Keratinocyte (primary cell): ENCODE measurements around the gene SEPTIN6. TPM values are rescaled to one million over a fixed set of nuclear protein-coding genes. Genes with fewer than 3 reads are reported as not detected.

Source experiments
- DNase-seq: peaks from one replicate; pipeline ENCODE4 v3.0.0-alpha.2; 2011; ENCODE audit warnings: low read depth, missing footprints, low spot score
- FAIRE-seq: peaks from 2 replicates; lab custom pipeline; 2011; peaks lifted over from hg19 to GRCh38; lab: Jason Lieb, UNC
- H2AFZ ChIP-seq: 2 replicates; pipeline ENCODE4 v1.6.0; 2012; ENCODE audit warnings: low read length, control low read depth, inconsistent platforms; ENCODE audit not compliant: control insufficient read depth
- H3K27ac ChIP-seq: 2 replicates; pipeline ENCODE4 v1.5.1; 2011; ENCODE audit warnings: low read length; ENCODE audit not compliant: control insufficient read depth, insufficient read depth
- H3K27me3 ChIP-seq: 3 replicates; pipeline ENCODE4 v1.6.0; 2011; ENCODE audit warnings: low read length; ENCODE audit not compliant: control insufficient read depth, insufficient read depth; ENCODE audit errors: extremely low read depth
- H3K36me3 ChIP-seq, 2 experiments: 2 replicates in 1 of 2; 3 replicates in 1 of 2; pipeline ENCODE4 v1.5.1; 2011; ENCODE audit warnings: low read length in 2 of 2, mild to moderate bottlenecking in 1 of 2; ENCODE audit not compliant: control insufficient read depth in 2 of 2, insufficient read depth in 2 of 2; ENCODE audit errors: extremely low read depth in 1 of 2
- H3K4me1 ChIP-seq: 3 replicates; pipeline ENCODE4 v1.5.1; 2011; ENCODE audit warnings: low read length; ENCODE audit not compliant: control insufficient read depth, insufficient read depth; ENCODE audit errors: extremely low read depth
- H3K4me2 ChIP-seq: 3 replicates; pipeline ENCODE4 v1.6.0; 2011; ENCODE audit warnings: low read depth, low read length; ENCODE audit not compliant: control insufficient read depth, insufficient read depth; ENCODE audit errors: extremely low read depth
- H3K4me3 ChIP-seq, 3 experiments: fragments of 200-600 bp in 1 of 3; sonication (generic) in 1 of 3; 2 replicates in 2 of 3; 3 replicates in 1 of 3; pipeline ENCODE4 v1.5.1; 2011 to 2016; ENCODE audit warnings: low read length in 3 of 3, mild to moderate bottlenecking in 3 of 3, control low read depth in 2 of 3, inconsistent platforms in 1 of 3, low read depth in 1 of 3, mixed read lengths in 1 of 3, mixed run types in 1 of 3, moderate library complexity in 1 of 3; ENCODE audit not compliant: control insufficient read depth in 2 of 3, insufficient read depth in 2 of 3; ENCODE audit errors: extremely low read depth in 1 of 3
- H3K79me2 ChIP-seq: 2 replicates; pipeline ENCODE4 v1.6.0; 2012; ENCODE audit warnings: low read length; ENCODE audit not compliant: control insufficient read depth, insufficient read depth
- H3K9ac ChIP-seq: 3 replicates; pipeline ENCODE4 v1.6.0; 2011; ENCODE audit warnings: low read length; ENCODE audit not compliant: control insufficient read depth, insufficient read depth; ENCODE audit errors: extremely low read depth
- H3K9me1 ChIP-seq: 3 replicates; pipeline ENCODE4 v1.6.0; 2011; ENCODE audit warnings: low read length; ENCODE audit not compliant: control insufficient read depth, insufficient read depth; ENCODE audit errors: extremely low read depth
- H3K9me3 ChIP-seq: 2 replicates; pipeline ENCODE4 v1.5.1; 2012; ENCODE audit warnings: low read depth, low read length; ENCODE audit not compliant: control insufficient read depth
- H4K20me1 ChIP-seq: 3 replicates; pipeline ENCODE4 v1.6.0; 2011; ENCODE audit warnings: low read length; ENCODE audit not compliant: control insufficient read depth, insufficient read depth; ENCODE audit errors: extremely low read depth
- EZH2 ChIP-seq: IDR thresholded peaks from one replicate; pipeline ENCODE4 v1.6.1; 2012; ENCODE audit warnings: inconsistent platforms, mild to moderate bottlenecking, low read length, moderate library complexity
- dilution Hi-C: fragments of 300-500 bp; cut with MboI; formaldehyde crosslinking; loops from one replicate; pipeline ENCODE4 v1.7.0; 2020; ENCODE audit warnings: low sequenced_read_pairs; ENCODE audit not compliant: extremely low pct_ligation_motif_present
- polyA plus RNA-seq, 5 experiments: library from polyadenylated mRNA; depleted of rRNA in 3 of 5; stranded (reverse) in 3 of 5; stranded (forward) in 1 of 5; unstranded in 1 of 5; fragments of >200 nt; gene quantifications; 1 replicate in 1 of 5; 2 replicates in 3 of 5; 3 replicates in 1 of 5; pipeline versions ENCODE4 v1.2.1 to v1.2.3, GENCODE V29; 2011 to 2012; ENCODE audit warnings: missing spikeins in 2 of 5, low read depth in 1 of 5, low replicate concordance in 1 of 5
- TF ChIP-seq, protein P1 (sequence below), 3 experiments: IDR thresholded peaks in 1 of 3; conservative IDR thresholded peaks in 1 of 3; optimal IDR thresholded peaks in 1 of 3; 2 replicates in 2 of 3; 3 replicates in 1 of 3; pipeline versions ENCODE3 to v1.5.1; 2011; ENCODE audit warnings: low read length in 3 of 3, mild to moderate bottlenecking in 3 of 3, moderate library complexity in 2 of 3, control low read depth in 1 of 3, inconsistent platforms in 1 of 3; ENCODE audit not compliant: insufficient read depth in 2 of 3; ENCODE audit errors: extremely low read depth in 1 of 3

SEPTIN6 gene
- polyA plus RNA-seq, 1 donor (not counting 4 experiments of a cell fraction or from before 2014, with no cell fraction given): 12.6 TPM

DNA sequence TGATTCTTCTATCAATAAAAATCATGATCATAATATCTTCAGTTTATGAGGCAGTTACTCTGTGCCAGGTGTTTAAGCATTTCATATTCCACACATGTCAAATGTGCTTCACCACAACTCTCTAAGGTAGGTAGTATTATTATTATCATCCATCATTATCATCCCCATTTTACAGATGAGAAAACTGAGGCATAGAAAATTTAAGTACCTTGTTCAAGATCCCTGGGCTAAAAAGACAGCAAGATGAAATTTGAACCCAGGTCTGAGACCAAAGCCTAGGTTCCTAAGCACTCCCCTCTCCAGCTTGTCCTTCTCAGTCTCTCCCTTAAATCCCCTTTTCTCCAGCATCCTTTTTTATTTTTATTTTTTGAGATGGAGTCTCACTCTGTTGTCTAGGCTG is 33.4 kb downstream of the SEPTIN6 start:
- no peak overlapping the region for H3K9ac ChIP-seq
- no peaks in the 10 kb centered on the region for H3K9me1 ChIP-seq
- no peaks in the 10 kb centered on the region for H3K9me3 ChIP-seq
- H3K4me2 ChIP-seq: no peak overlapping the region
- peaks cover 15% of the 10 kb centered on the region for H3K4me1 ChIP-seq
- no peak overlapping the region for H3K4me3 ChIP-seq
- no peaks in the 10 kb centered on the region for H4K20me1 ChIP-seq
- DNase-seq (no peak), FAIRE-seq (no peak)
- no peaks in the 10 kb centered on the region for H3K27me3 ChIP-seq
- TF ChIP-seq, protein P1, sequence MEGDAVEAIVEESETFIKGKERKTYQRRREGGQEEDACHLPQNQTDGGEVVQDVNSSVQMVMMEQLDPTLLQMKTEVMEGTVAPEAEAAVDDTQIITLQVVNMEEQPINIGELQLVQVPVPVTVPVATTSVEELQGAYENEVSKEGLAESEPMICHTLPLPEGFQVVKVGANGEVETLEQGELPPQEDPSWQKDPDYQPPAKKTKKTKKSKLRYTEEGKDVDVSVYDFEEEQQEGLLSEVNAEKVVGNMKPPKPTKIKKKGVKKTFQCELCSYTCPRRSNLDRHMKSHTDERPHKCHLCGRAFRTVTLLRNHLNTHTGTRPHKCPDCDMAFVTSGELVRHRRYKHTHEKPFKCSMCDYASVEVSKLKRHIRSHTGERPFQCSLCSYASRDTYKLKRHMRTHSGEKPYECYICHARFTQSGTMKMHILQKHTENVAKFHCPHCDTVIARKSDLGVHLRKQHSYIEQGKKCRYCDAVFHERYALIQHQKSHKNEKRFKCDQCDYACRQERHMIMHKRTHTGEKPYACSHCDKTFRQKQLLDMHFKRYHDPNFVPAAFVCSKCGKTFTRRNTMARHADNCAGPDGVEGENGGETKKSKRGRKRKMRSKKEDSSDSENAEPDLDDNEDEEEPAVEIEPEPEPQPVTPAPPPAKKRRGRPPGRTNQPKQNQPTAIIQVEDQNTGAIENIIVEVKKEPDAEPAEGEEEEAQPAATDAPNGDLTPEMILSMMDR (optimal IDR thresholded peaks at IDR 0.05 in 1 of 3, IDR thresholded peaks at IDR 0.05 in 1 of 3, conservative IDR thresholded peaks at IDR 0.05 in 1 of 3; ENCODE audit: extremely low read depth in 1 of 3, insufficient read depth in 2 of 3, low read length in 3 of 3): no peak
- TF ChIP-seq EZH2: no peak
- no peaks in the 10 kb centered on the region for H3K36me3 ChIP-seq
- no peak overlapping the region for H2AFZ ChIP-seq
- dilution Hi-C loops: no loop called here
- H3K79me2 ChIP-seq: no peaks in the 10 kb centered on the region
- no peak overlapping the region for H3K27ac ChIP-seq

GRCh38 chrX:119655125-119655524 is 37.8 kb downstream of the SEPTIN6 start:
- no peak for FAIRE-seq
- Histone ChIP-seq H3K36me3 (no peaks in the 10 kb centered on the region), H3K79me2 (no peaks in the 10 kb centered on the region), H3K9ac (no peak overlapping the region), H3K4me1 (peaks cover 21% of the 10 kb centered on the region), H4K20me1 (no peaks in the 10 kb centered on the region), H3K9me1 (no peaks in the 10 kb centered on the region), H3K4me2 (no peak overlapping the region), H3K9me3 (no peaks in the 10 kb centered on the region), H2AFZ (no peak overlapping the region), H3K4me3 (no peak overlapping the region), H3K27ac (no peak overlapping the region), H3K27me3 (no peaks in the 10 kb centered on the region)
- TF ChIP-seq, protein P1 (optimal IDR thresholded peaks at IDR 0.05 in 1 of 3, IDR thresholded peaks at IDR 0.05 in 1 of 3, conservative IDR thresholded peaks at IDR 0.05 in 1 of 3; ENCODE audit: extremely low read depth in 1 of 3, insufficient read depth in 2 of 3, low read length in 3 of 3): no peak
- no peak for TF ChIP-seq EZH2
- DNase-seq: peak; percentile 23
- dilution Hi-C loops: no loop called here
